Endothelial cell of umbilical vein (primary cell): ENCODE measurements around the gene KCNG2. TPM values are rescaled to one million over a fixed set of nuclear protein-coding genes. Genes with fewer than 3 reads are reported as not detected.

ENCODE experiments used
- BruUV-seq: library from RNA; stranded (reverse); fragments of 400-500 nt; replicated peaks from 2 replicates; lab custom pipeline; 2021; lab: Mats Ljungman, UMichigan
- CTCF ChIA-PET: fragments of 300-600, 350-600 bp; sonication (Branson Sonifier 250); formaldehyde crosslinking; loops from one replicate; lab custom pipeline; 2021; ENCODE audit warnings: antibody characterized with exemption, inconsistent platforms; lab: Charles Lee
- POLR2A ChIA-PET: fragments of 300-600, 350-600 bp; sonication (Branson Sonifier 250); formaldehyde crosslinking; loops from one replicate; lab custom pipeline; 2021; ENCODE audit warnings: antibody characterized with exemption, inconsistent platforms; lab: Charles Lee
- DNase-seq: peaks from one replicate; pipeline ENCODE4 v3.0.0-alpha.2; 2011; ENCODE audit warnings: low read depth, low spot score
- FAIRE-seq: peaks from 2 replicates; lab custom pipeline; 2011; peaks lifted over from hg19 to GRCh38; lab: Jason Lieb, UNC
- H2AFZ ChIP-seq: 2 replicates; pipeline ENCODE4 v1.6.0; 2012; ENCODE audit warnings: low read depth, low read length, control low read depth, inconsistent platforms
- H3K27ac ChIP-seq: 2 replicates; pipeline ENCODE4 v1.5.1; 2011; ENCODE audit warnings: low read depth, mild to moderate bottlenecking, control low read depth, low read length, moderate library complexity; ENCODE audit not compliant: insufficient read depth
- H3K27me3 ChIP-seq, 2 experiments: 2 replicates each; pipeline versions ENCODE4 v1.6.0 to v1.6.1; 2011; ENCODE audit warnings: low read length in 2 of 2, mixed read lengths in 1 of 2; ENCODE audit not compliant: control insufficient read depth in 2 of 2, insufficient read depth in 2 of 2
- H3K36me3 ChIP-seq, 2 experiments: 2 replicates in 1 of 2; 3 replicates in 1 of 2; pipeline ENCODE4 v1.5.1; 2011; ENCODE audit warnings: low read length in 2 of 2, mild to moderate bottlenecking in 1 of 2, moderate library complexity in 1 of 2; ENCODE audit not compliant: control insufficient read depth in 2 of 2, insufficient read depth in 2 of 2; ENCODE audit errors: extremely low read depth in 1 of 2
- H3K4me1 ChIP-seq: 3 replicates; pipeline ENCODE4 v1.5.1; 2011; ENCODE audit warnings: mild to moderate bottlenecking, low read length; ENCODE audit not compliant: control insufficient read depth, insufficient read depth; ENCODE audit errors: extremely low read depth
- H3K4me2 ChIP-seq: 2 replicates; pipeline ENCODE4 v1.6.1; 2011; ENCODE audit warnings: low read length, control low read depth, mixed read lengths; ENCODE audit not compliant: insufficient read depth
- H3K4me3 ChIP-seq, 3 experiments: fragments of 200-600 bp in 1 of 3; sonication (generic), shearing (Covaris generic) in 1 of 3; replicated peaks in 1 of 3; 2 replicates each; pipeline ENCODE4 v1.5.1; 2011 to 2016; ENCODE audit warnings: control low read depth in 3 of 3, low read length in 3 of 3, mild to moderate bottlenecking in 2 of 3, inconsistent platforms in 1 of 3, low read depth in 1 of 3, moderate library complexity in 1 of 3; ENCODE audit not compliant: insufficient read depth in 1 of 3
- H3K79me2 ChIP-seq: 2 replicates; pipeline ENCODE4 v1.6.0; 2012; ENCODE audit warnings: low read length, inconsistent platforms; ENCODE audit not compliant: control insufficient read depth, insufficient read depth
- H3K9ac ChIP-seq: replicated peaks from 2 replicates; pipeline ENCODE3; 2011; ENCODE audit warnings: low read length, control low read depth; ENCODE audit not compliant: insufficient read depth; ENCODE audit errors: extremely low read depth
- H3K9me1 ChIP-seq: replicated peaks from 3 replicates; pipeline ENCODE4 v1.6.0; 2011; ENCODE audit warnings: mild to moderate bottlenecking, low read length; ENCODE audit not compliant: control insufficient read depth, insufficient read depth; ENCODE audit errors: extremely low read depth
- H3K9me3 ChIP-seq: replicated peaks from 2 replicates; pipeline ENCODE4 v1.5.1; 2012; ENCODE audit warnings: low read length, inconsistent platforms; ENCODE audit not compliant: control insufficient read depth, insufficient read depth
- H4K20me1 ChIP-seq: replicated peaks from 2 replicates; pipeline ENCODE3; 2011; ENCODE audit warnings: mild to moderate bottlenecking, low read length; ENCODE audit not compliant: control insufficient read depth, insufficient read depth; ENCODE audit errors: extremely low read depth
- CTCF ChIP-seq, 2 donors: IDR thresholded peaks; 1 replicate in 1 of 2; 2 replicates in 1 of 2; pipeline ENCODE4 v1.5.1; 2011; ENCODE audit warnings: low read length in 2 of 2, mild to moderate bottlenecking in 2 of 2, moderate library complexity in 2 of 2, control low read depth in 1 of 2, inconsistent platforms in 1 of 2, low read depth in 1 of 2; ENCODE audit not compliant: insufficient read depth in 1 of 2; ENCODE audit errors: extremely low read depth in 1 of 2
- EZH2 ChIP-seq: IDR thresholded peaks from 2 replicates; pipeline ENCODE4 v1.6.1; 2012; ENCODE audit warnings: borderline replicate concordance, low read depth, mild to moderate bottlenecking, moderate library complexity, low read length, inconsistent platforms; ENCODE audit not compliant: severe bottlenecking
- FOS ChIP-seq: IDR thresholded peaks from 2 replicates; pipeline ENCODE4 v1.6.1; 2011; ENCODE audit warnings: mild to moderate bottlenecking, low read length, moderate library complexity, borderline replicate concordance; ENCODE audit not compliant: insufficient read depth
- GATA2 ChIP-seq: IDR thresholded peaks from 2 replicates; pipeline ENCODE4 v1.7.0; 2011; ENCODE audit warnings: low read depth, mild to moderate bottlenecking, moderate library complexity, mixed read lengths, low read length; ENCODE audit not compliant: insufficient read length, insufficient read depth
- JUN ChIP-seq: IDR thresholded peaks from 2 replicates; pipeline ENCODE4 v1.6.1; 2011; ENCODE audit warnings: borderline replicate concordance, low read depth; ENCODE audit not compliant: insufficient read length, insufficient read depth
- MAX ChIP-seq: IDR thresholded peaks from 2 replicates; pipeline ENCODE4 v1.6.1; 2011; ENCODE audit not compliant: insufficient read depth, insufficient read length
- MYC ChIP-seq: IDR thresholded peaks from one replicate; pipeline ENCODE4 v1.6.1; 2011; ENCODE audit warnings: mild to moderate bottlenecking, low read depth, low read length
- POLR2A ChIP-seq: IDR thresholded peaks from 2 replicates; pipeline ENCODE4 v1.6.1; 2012; ENCODE audit warnings: low read depth, mild to moderate bottlenecking, control low read depth, low read length
- POLR2AphosphoS5 ChIP-seq: IDR thresholded peaks from 2 replicates; pipeline ENCODE4 v1.6.1; 2012; ENCODE audit warnings: low read depth, mild to moderate bottlenecking, control low read depth, low read length, moderate library complexity; ENCODE audit not compliant: insufficient read depth
- dilution Hi-C: fragments of 300-500 bp; cut with MboI; formaldehyde crosslinking; loops from one replicate; pipeline ENCODE4 v1.15.0; 2019; ENCODE audit warnings: low sequenced_read_pairs; ENCODE audit not compliant: extremely low pct_ligation_motif_present
- intact Hi-C: fragments of 100-400 bp; cut with micrococcal nuclease; formaldehyde crosslinking; loops from one replicate; pipeline ENCODE4 v1.10.0; 2022
- polyA plus RNA-seq, 4 experiments: library from polyadenylated mRNA; depleted of rRNA in 3 of 4; stranded (reverse) in 3 of 4; unstranded in 1 of 4; fragments of >200 nt; gene quantifications; 2 replicates each; pipeline versions ENCODE4 v1.2.1 to v1.2.3, GENCODE V29; 2011 to 2012; ENCODE audit warnings: missing spikeins in 1 of 4
- total RNA-seq: library from RNA; stranded (reverse); gene quantifications from 2 replicates; pipeline ENCODE4 v1.2.3, GENCODE V29; 2021

Gene KCNG2
- total and polyA plus RNA-seq, 2 donors (not counting 3 experiments of a cell fraction or from before 2014, with no cell fraction given) = not detected

GRCh38 chr18:79871481-79872091 is 73.8 kb downstream of the KCNG2 start:
- no peaks in the 10 kb centered on the region for H3K36me3 ChIP-seq
- H3K9ac ChIP-seq = no peak overlapping the region
- no peak overlapping the region for H2AFZ ChIP-seq
- BruUV-seq = no TSS peak
- H3K9me3 ChIP-seq = no peaks in the 10 kb centered on the region
- DNase-seq = no peak
- H3K4me3 ChIP-seq = no peak overlapping the region
- no peaks in the 10 kb centered on the region for H3K9me1 ChIP-seq
- dilution Hi-C loops = no loop called here
- no peaks in the 10 kb centered on the region for H3K79me2 ChIP-seq
- no peak overlapping the region for H3K4me2 ChIP-seq
- intact Hi-C loops = no loop called here
- no peaks in the 10 kb centered on the region for H3K4me1 ChIP-seq
- TF ChIP-seq POLR2A = no peak
- no peak for TF ChIP-seq JUN
- TF ChIP-seq MYC = no peak
- TF ChIP-seq POLR2AphosphoS5 = no peak
- TF ChIP-seq EZH2 = no peak
- no peak for TF ChIP-seq FOS
- no peak for TF ChIP-seq CTCF (IDR thresholded peaks at IDR 0.05; ENCODE audit: extremely low read depth in 1 of 2, insufficient read depth in 1 of 2, low read depth in 1 of 2, low read length in 2 of 2)
- TF ChIP-seq MAX = no peak
- no peak for TF ChIP-seq GATA2
- POLR2A ChIA-PET = no interaction called here
- no peak overlapping the region for H3K27ac ChIP-seq
- no peaks in the 10 kb centered on the region for H4K20me1 ChIP-seq
- CTCF ChIA-PET = no interaction called here
- no peaks in the 10 kb centered on the region for H3K27me3 ChIP-seq
- no peak for FAIRE-seq
